Measurements from ENCODE around the gene ONECUT3.
A peak's percentile ranks its signal among the peaks of the same experiment; 100 is the strongest.
"Not testable (repeated sequence)": the region's sequence is repeated elsewhere in the genome, so short reads cannot be mapped to it uniquely, and the experiment has no call there.

ONECUT3 gene

GRCh38 chr19:1756705-1757465 lies 3.6 kb downstream of the ONECUT3 start:
- Mint-ChIP-seq H3K4me1 (ENCODE audit: low read depth) (peaks cover 12% of the 10 kb centered on the region), H3K27me3 (peaks cover 85% of the 10 kb centered on the region), H3K36me3 (ENCODE audit: low read depth) (no peaks in the 10 kb centered on the region), H3K9me3 (no peaks in the 10 kb centered on the region), H3K27ac (no peak overlapping the region), H3K4me3 (peak overlapping the region; percentile 35)
- intact Hi-C loops (cut with micrococcal nuclease): no loop called here

GRCh38 chr19:1757468-1758230 lies 4.3 kb downstream of the ONECUT3 start:
- no peak overlapping the region for H3K27ac Mint-ChIP-seq
- no peaks in the 10 kb centered on the region for H3K9me3 Mint-ChIP-seq
- H3K4me3 Mint-ChIP-seq: no peak overlapping the region
- peaks cover 85% of the 10 kb centered on the region for H3K27me3 Mint-ChIP-seq
- no peaks in the 10 kb centered on the region for H3K36me3 Mint-ChIP-seq (ENCODE audit: low read depth)
- H3K4me1 Mint-ChIP-seq (ENCODE audit: low read depth): peaks cover 12% of the 10 kb centered on the region
- intact Hi-C loops (cut with micrococcal nuclease): no loop called here

- peaks cover 85% of the 10 kb centered on the region for H3K27me3 Mint-ChIP-seq
- H3K9me3 Mint-ChIP-seq: no peaks in the 10 kb centered on the region
- H3K27ac Mint-ChIP-seq: no peak overlapping the region
- H3K4me3 Mint-ChIP-seq: no peak overlapping the region
- intact Hi-C loops (cut with micrococcal nuclease): no loop called here
- no peaks in the 10 kb centered on the region for H3K36me3 Mint-ChIP-seq (ENCODE audit: low read depth)
- H3K4me1 Mint-ChIP-seq (ENCODE audit: low read depth): peaks cover 12% of the 10 kb centered on the region
Observed at GRCh38 chr19:1758231-1758577, 4.9 kb downstream of the ONECUT3 start.

GRCh38 chr19:1758959-1759903 lies 5.9 kb downstream of the ONECUT3 start:
- Mint-ChIP-seq H3K9me3 (no peaks in the 10 kb centered on the region), H3K4me3 (no peak overlapping the region), H3K27ac (no peak overlapping the region), H3K4me1 (ENCODE audit: low read depth) (peaks cover 12% of the 10 kb centered on the region), H3K36me3 (ENCODE audit: low read depth) (no peaks in the 10 kb centered on the region), H3K27me3 (peaks cover 94% of the 10 kb centered on the region)
- intact Hi-C loops (cut with micrococcal nuclease): no loop called here

DNA sequence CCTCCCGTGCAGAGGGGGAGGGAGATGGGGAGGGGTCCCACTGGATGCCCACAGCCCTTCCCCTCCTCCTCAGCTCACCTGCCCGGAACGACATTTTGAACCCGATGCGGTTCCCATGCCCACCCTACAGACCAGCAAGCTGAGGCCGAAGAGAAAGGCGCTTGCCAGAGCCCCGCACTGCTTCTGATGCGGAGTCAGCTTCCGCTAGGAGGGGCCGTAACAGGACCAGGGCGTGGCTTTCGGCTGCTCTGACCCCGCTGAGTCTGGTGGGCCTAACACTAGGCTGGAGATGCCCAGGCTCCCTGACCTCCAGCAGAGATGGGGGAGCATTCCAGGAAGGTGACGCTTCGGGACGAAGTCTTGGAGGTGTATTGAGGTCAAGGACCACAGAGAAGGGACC lies 6.7 kb downstream of the ONECUT3 start:
- H3K4me1 Mint-ChIP-seq (ENCODE audit: low read depth): peaks cover 12% of the 10 kb centered on the region
- no peak overlapping the region for H3K27ac Mint-ChIP-seq
- no peaks in the 10 kb centered on the region for H3K9me3 Mint-ChIP-seq
- H3K27me3 Mint-ChIP-seq: peaks cover 97% of the 10 kb centered on the region
- intact Hi-C loops (cut with micrococcal nuclease): no loop called here
- no peak overlapping the region for H3K4me3 Mint-ChIP-seq
- H3K36me3 Mint-ChIP-seq (ENCODE audit: low read depth): no peaks in the 10 kb centered on the region

- H3K4me1 Mint-ChIP-seq (ENCODE audit: low read depth); H3K4me3 Mint-ChIP-seq; H3K9me3 Mint-ChIP-seq; H3K36me3 Mint-ChIP-seq (ENCODE audit: low read depth); intact Hi-C loops (cut with micrococcal nuclease); H3K27ac Mint-ChIP-seq: not testable (repeated sequence)
- H3K27me3 Mint-ChIP-seq: peaks cover 99% of the 10 kb centered on the region
Observed at GRCh38 chr19:1760786-1761527, 7.7 kb downstream of the ONECUT3 start.

- Mint-ChIP-seq H3K36me3 (ENCODE audit: low read depth) (no peaks in the 10 kb centered on the region), H3K4me1 (ENCODE audit: low read depth) (peaks cover 7% of the 10 kb centered on the region), H3K27ac (no peak overlapping the region), H3K27me3 (peaks cover 99% of the 10 kb centered on the region), H3K4me3 (no peak overlapping the region), H3K9me3 (no peaks in the 10 kb centered on the region)
- intact Hi-C loops (cut with micrococcal nuclease): no loop called here
Observed at GRCh38 chr19:1761528-1762242, 8.4 kb downstream of the ONECUT3 start.

- Mint-ChIP-seq H3K9me3 (no peaks in the 10 kb centered on the region), H3K27me3 (peaks cover 99% of the 10 kb centered on the region), H3K4me3 (no peak overlapping the region), H3K36me3 (ENCODE audit: low read depth) (no peaks in the 10 kb centered on the region), H3K27ac (no peak overlapping the region), H3K4me1 (ENCODE audit: low read depth) (no peaks in the 10 kb centered on the region)
- intact Hi-C loops (cut with micrococcal nuclease): no loop called here
Observed at GRCh38 chr19:1762243-1763117, 9.2 kb downstream of the ONECUT3 start.

GRCh38 chr19:1763648-1764639 lies 10.6 kb downstream of the ONECUT3 start:
- intact Hi-C loops (cut with micrococcal nuclease): no loop called here
- H3K27ac Mint-ChIP-seq: no peak overlapping the region

DNA sequence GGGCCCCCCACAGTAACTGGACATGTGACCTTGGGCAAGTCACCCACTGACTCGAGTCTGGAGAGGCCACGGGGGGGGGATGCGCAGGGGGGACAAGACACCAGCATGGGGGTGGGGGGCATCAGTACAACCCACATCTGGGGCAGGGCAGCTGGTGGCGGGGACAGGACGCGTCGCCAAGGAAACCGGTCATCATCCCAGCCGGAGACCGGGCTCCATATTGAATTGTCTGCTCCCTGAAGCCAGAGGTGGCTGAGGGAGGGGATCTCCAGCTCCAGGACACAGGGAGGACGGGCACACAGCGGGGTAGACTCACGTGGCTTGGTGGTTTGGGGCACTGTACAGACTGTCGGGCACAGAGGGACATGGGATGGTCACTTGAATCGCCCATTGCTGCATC lies 11.4 kb downstream of the ONECUT3 start:
- Mint-ChIP-seq H3K9me3 (no peaks in the 10 kb centered on the region), H3K36me3 (ENCODE audit: low read depth) (no peaks in the 10 kb centered on the region), H3K4me1 (ENCODE audit: low read depth) (peaks cover 13% of the 10 kb centered on the region), H3K4me3 (no peak overlapping the region), H3K27me3 (peaks cover 100% of the 10 kb centered on the region), H3K27ac (no peak overlapping the region)
- intact Hi-C loops (cut with micrococcal nuclease): loop anchor here (5.0 kb wide), 1 partner anchor 217 kb away; no protein-coding TSS in a partner anchor

More at GRCh38 chr19:1763648-1764639, 10.6 kb downstream of the ONECUT3 start:
- Mint-ChIP-seq H3K27me3 (peaks cover 100% of the 10 kb centered on the region), H3K36me3 (ENCODE audit: low read depth) (no peaks in the 10 kb centered on the region), H3K4me3 (no peak overlapping the region), H3K4me1 (ENCODE audit: low read depth) (peaks cover 8% of the 10 kb centered on the region), H3K9me3 (no peaks in the 10 kb centered on the region)

DNA sequence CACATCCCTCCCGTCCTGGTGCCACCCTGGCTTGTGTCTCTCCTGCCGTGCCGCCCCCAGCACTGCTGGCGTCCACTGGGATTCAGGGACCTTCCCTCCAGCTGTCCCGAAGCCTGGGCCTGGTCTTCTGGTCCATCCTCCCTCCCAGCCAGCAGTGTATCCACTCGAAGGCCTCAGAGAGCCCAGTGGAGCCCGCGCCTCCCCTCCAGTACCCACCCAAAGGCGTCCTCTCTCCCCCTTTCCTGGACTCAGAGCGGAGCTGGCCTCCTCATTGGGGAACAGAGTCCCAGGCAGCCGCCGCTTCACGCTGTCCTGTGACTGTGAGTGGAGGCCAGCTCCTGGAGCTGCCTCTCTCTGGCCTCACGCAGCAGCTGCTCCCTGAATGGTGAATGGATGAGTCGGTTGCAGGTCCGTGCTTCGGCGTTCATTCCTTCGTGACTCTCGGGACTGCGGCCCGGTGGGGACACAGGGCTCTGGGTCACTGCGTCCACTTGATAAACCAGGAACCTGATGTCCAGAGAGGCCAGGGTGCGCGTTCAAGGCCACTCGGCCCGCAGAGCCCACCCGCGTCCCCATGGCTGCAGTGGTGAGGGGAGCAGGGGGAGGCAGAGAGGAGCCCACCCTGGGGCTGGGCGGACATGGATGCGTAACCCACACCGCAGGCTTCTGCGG lies 12.1 kb downstream of the ONECUT3 start:
- no peak overlapping the region for H3K4me3 Mint-ChIP-seq
- H3K4me1 Mint-ChIP-seq (ENCODE audit: low read depth): peaks cover 13% of the 10 kb centered on the region
- peaks cover 4% of the 10 kb centered on the region for H3K9me3 Mint-ChIP-seq
- no peak overlapping the region for H3K27ac Mint-ChIP-seq
- H3K27me3 Mint-ChIP-seq: peaks cover 100% of the 10 kb centered on the region
- intact Hi-C loops (cut with micrococcal nuclease): loop anchor here (5.0 kb wide), 1 partner anchor 218 kb away; no protein-coding TSS in a partner anchor
- no peaks in the 10 kb centered on the region for H3K36me3 Mint-ChIP-seq (ENCODE audit: low read depth)
